ENCODE results near the gene LOXHD1.

LOXHD1 gene

GRCh38 chr18:46560671-46561045 lies 96.4 kb downstream of the LOXHD1 start:
- Mint-ChIP-seq H3K4me3 (no peak overlapping the region), H3K9me3 (no peaks in the 10 kb centered on the region), H3K36me3 (no peaks in the 10 kb centered on the region), H3K4me1 (no peaks in the 10 kb centered on the region), H3K27ac (no peak overlapping the region), H3K27me3 (peaks cover 23% of the 10 kb centered on the region)
- no peak for ATAC-seq

GRCh38 chr18:46559946-46560670 lies 96.9 kb downstream of the LOXHD1 start:
- no peak for ATAC-seq
- Mint-ChIP-seq H3K9me3 (no peaks in the 10 kb centered on the region), H3K36me3 (no peaks in the 10 kb centered on the region), H3K27me3 (peaks cover 23% of the 10 kb centered on the region), H3K4me1 (no peaks in the 10 kb centered on the region), H3K4me3 (no peak overlapping the region), H3K27ac (no peak overlapping the region)

DNA sequence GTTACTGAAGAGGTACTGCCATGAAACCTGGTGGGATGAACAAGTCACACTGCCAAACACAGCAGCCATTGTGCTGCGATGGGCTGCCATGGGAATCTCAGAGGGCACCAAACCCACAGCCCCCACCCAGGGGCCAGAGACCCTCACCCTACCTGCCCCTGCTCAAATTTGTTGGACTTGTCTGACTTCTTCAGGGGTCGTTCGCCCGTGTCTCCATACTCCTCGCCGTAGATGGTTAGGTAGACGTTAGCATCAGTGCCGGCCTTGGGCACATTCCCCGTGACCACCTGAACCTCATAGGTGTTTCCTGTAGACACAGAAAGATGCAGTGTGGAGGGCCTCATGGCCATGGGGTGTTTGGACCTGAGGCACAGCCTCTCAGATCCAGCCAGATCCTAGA lies 97.7 kb downstream of the LOXHD1 start:
- Mint-ChIP-seq H3K27me3 (peaks cover 23% of the 10 kb centered on the region), H3K4me1 (no peaks in the 10 kb centered on the region), H3K9me3 (no peaks in the 10 kb centered on the region), H3K27ac (no peak overlapping the region), H3K36me3 (no peaks in the 10 kb centered on the region), H3K4me3 (no peak overlapping the region)
- no peak for ATAC-seq

GRCh38 chr18:46556590-46557206 lies 100.3 kb downstream of the LOXHD1 start:
- H3K27ac Mint-ChIP-seq: no peak overlapping the region
- peak; percentile 19 for ATAC-seq

GRCh38 chr18:46555724-46556123 lies 101.3 kb downstream of the LOXHD1 start:
- Mint-ChIP-seq H3K36me3 (no peaks in the 10 kb centered on the region), H3K4me1 (no peaks in the 10 kb centered on the region), H3K27ac (no peak overlapping the region), H3K4me3 (no peak overlapping the region), H3K27me3 (peaks cover 11% of the 10 kb centered on the region), H3K9me3 (no peaks in the 10 kb centered on the region)
- no peak for ATAC-seq

More at GRCh38 chr18:46556590-46557206, 100.3 kb downstream of the LOXHD1 start:
- Mint-ChIP-seq H3K9me3 (no peaks in the 10 kb centered on the region), H3K27me3 (peaks cover 19% of the 10 kb centered on the region), H3K4me3 (no peak overlapping the region), H3K36me3 (no peaks in the 10 kb centered on the region), H3K4me1 (no peaks in the 10 kb centered on the region)

GRCh38 chr18:46555213-46555612 lies 101.8 kb downstream of the LOXHD1 start:
- Mint-ChIP-seq H3K27me3 (peaks cover 6% of the 10 kb centered on the region), H3K27ac (no peak overlapping the region), H3K4me1 (no peaks in the 10 kb centered on the region), H3K36me3 (no peaks in the 10 kb centered on the region), H3K4me3 (no peak overlapping the region), H3K9me3 (no peaks in the 10 kb centered on the region)
- ATAC-seq: no peak

- no peak overlapping the region for H3K27ac Mint-ChIP-seq
- no peaks in the 10 kb centered on the region for H3K9me3 Mint-ChIP-seq
These were observed 102.5 kb downstream of the LOXHD1 start for GRCh38 chr18:46554406-46555080.

DNA sequence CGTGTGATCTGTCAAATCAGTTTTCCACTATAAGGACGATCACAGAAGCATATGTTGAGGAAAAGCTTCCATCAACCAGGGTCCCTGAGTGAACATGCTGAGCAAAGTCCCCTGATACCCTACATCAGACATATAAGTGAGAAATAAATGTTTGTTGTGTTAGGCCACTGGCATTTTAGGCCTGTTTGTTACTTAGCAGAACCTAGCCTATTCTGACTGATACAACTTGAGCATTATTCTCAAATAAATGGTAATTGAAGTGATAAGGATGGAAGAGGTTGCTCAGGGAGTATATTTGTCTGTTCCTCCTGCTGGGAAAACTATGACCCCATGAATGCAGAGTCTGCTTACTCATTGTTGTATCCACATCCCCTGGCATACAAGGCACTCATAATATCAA lies 106.4 kb downstream of the LOXHD1 start:
- H3K27ac Mint-ChIP-seq: no peak overlapping the region
- peaks cover 6% of the 10 kb centered on the region for H3K9me3 Mint-ChIP-seq
- no peaks in the 10 kb centered on the region for H3K36me3 Mint-ChIP-seq
- H3K4me3 Mint-ChIP-seq: no peak overlapping the region
- no peaks in the 10 kb centered on the region for H3K4me1 Mint-ChIP-seq
- ATAC-seq: no peak
- H3K27me3 Mint-ChIP-seq: peaks cover 31% of the 10 kb centered on the region

More at GRCh38 chr18:46554406-46555080, 102.5 kb downstream of the LOXHD1 start:
- ATAC-seq: no peak
- Mint-ChIP-seq H3K36me3 (no peaks in the 10 kb centered on the region), H3K4me1 (no peaks in the 10 kb centered on the region), H3K27me3 (no peaks in the 10 kb centered on the region), H3K4me3 (no peak overlapping the region)

- Mint-ChIP-seq H3K27ac (no peak overlapping the region), H3K27me3 (peaks cover 31% of the 10 kb centered on the region), H3K9me3 (peaks cover 6% of the 10 kb centered on the region), H3K4me1 (no peaks in the 10 kb centered on the region), H3K4me3 (no peak overlapping the region), H3K36me3 (no peaks in the 10 kb centered on the region)
- ATAC-seq: no peak
These were observed 109.5 kb downstream of the LOXHD1 start for GRCh38 chr18:46547520-46547919.

DNA sequence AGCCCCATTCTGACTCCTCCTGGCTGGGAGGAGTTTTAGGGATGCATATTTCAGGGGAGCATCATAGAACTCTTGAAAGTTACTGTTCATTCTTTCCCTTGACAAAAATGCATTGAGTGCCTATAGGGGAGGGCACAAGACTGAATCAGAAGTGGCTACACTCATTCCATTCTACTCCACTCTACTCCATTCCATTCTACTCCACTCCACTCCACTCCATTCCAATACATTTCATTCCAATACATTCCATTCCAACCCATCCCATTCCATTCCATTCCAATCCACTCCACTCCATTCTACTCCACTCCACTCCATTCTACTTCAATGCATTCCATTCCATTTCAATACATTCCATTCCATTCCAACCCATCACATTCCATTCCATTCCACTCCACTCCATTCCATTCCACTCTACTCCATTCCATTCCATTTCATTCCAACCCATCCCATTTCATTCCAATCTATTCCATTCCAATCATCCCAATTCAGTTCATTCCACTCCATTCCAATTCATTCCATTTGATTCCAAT lies 110.8 kb downstream of the LOXHD1 start:
- no peak for ATAC-seq
- Mint-ChIP-seq H3K9me3 (peaks cover 6% of the 10 kb centered on the region), H3K4me1 (no peaks in the 10 kb centered on the region), H3K4me3 (no peak overlapping the region), H3K36me3 (no peaks in the 10 kb centered on the region), H3K27ac (no peak overlapping the region), H3K27me3 (peaks cover 31% of the 10 kb centered on the region)

DNA sequence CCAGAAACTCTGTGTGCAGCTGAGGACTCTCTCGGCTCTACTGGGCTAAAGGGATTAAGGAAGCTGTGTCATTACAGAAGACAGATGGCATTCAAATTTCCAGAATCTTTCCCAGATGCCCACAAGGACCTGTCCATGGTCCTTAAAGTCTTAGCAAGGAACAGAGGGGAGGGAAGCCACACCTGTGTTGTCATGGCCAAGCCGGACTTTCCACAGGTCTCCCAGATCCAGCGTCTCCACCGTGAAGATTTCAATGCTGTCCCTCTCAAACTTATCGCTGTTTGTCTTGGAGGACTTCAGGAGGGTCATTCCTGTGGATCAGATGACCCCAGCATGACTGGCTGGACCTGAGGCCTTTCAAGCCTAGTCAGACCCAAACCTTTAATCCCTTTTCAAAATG lies 114.5 kb downstream of the LOXHD1 start:
- Mint-ChIP-seq H3K4me1 (no peaks in the 10 kb centered on the region), H3K36me3 (no peaks in the 10 kb centered on the region), H3K27ac (no peak overlapping the region), H3K4me3 (no peak overlapping the region), H3K9me3 (peaks cover 6% of the 10 kb centered on the region), H3K27me3 (peaks cover 24% of the 10 kb centered on the region)
- no peak for ATAC-seq

- Mint-ChIP-seq H3K9me3 (peaks cover 6% of the 10 kb centered on the region), H3K27ac (no peak overlapping the region), H3K36me3 (no peaks in the 10 kb centered on the region), H3K27me3 (peaks cover 17% of the 10 kb centered on the region), H3K4me1 (no peaks in the 10 kb centered on the region), H3K4me3 (no peak overlapping the region)
- ATAC-seq: no peak
These were observed 115.3 kb downstream of the LOXHD1 start for GRCh38 chr18:46541626-46542189.

DNA sequence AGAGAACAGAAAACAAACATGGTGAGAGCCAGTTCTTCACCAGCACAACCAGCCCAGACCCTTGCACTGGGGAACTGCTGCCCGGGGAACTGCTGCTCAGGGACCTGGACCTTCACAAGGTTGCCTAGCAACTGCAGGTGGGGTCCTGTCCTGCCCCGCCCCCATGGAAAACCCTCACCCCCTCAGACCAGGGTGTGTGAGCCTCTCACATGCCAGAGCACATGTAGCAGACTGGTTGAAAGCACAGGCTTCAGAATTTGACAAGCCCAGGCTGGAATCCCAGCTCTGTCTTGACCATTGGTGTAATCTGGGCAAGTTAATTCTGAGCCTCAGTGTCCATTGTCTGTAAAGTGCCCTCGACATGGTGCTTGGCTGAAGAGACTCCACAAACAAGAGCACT lies 118.6 kb downstream of the LOXHD1 start:
- H3K27ac Mint-ChIP-seq: no peak overlapping the region
- H3K4me1 Mint-ChIP-seq: no peaks in the 10 kb centered on the region

DNA sequence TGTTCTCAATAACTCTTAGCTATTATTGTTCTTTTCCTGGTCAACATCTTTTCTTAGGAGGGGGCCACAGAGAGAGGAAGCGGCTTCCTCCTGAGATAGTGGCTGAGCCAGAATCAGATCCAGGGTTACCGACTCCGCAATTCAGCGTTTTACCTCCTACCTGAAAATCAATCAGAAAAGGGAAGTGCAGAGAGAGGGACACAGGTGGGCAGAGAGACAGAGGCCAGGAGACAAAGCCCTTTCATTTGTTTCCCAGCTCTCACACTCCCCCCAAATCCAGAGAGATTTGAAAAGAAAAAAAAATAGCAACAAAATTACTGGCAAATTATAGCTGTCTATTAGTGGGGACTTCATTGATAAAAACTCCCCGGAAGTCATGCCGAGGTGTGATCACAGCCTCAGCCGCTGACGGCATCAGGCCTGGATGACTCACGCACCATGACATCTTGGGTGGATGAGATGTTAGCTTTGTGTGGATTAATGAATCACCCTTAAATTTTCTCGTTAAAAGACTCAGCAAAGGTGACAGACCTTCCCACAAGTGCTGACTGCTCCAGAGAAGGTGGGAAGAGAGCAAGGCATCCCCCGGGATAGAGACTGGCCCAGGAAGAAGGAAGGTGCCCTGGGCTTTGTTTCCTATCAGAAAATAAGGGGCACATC lies 120.7 kb downstream of the LOXHD1 start:
- H3K27ac Mint-ChIP-seq: no peak overlapping the region
- no peaks in the 10 kb centered on the region for H3K36me3 Mint-ChIP-seq
- peaks cover 18% of the 10 kb centered on the region for H3K27me3 Mint-ChIP-seq
- no peak overlapping the region for H3K4me3 Mint-ChIP-seq
- no peak for ATAC-seq
- H3K4me1 Mint-ChIP-seq: no peaks in the 10 kb centered on the region
- peaks cover 6% of the 10 kb centered on the region for H3K9me3 Mint-ChIP-seq

More for the DNA sequence above, 118.6 kb downstream of the LOXHD1 start:
- H3K36me3 Mint-ChIP-seq: no peaks in the 10 kb centered on the region
- no peak overlapping the region for H3K4me3 Mint-ChIP-seq
- peaks cover 6% of the 10 kb centered on the region for H3K9me3 Mint-ChIP-seq
- peaks cover 18% of the 10 kb centered on the region for H3K27me3 Mint-ChIP-seq
- ATAC-seq: no peak

- Mint-ChIP-seq H3K36me3 (no peaks in the 10 kb centered on the region), H3K4me3 (no peak overlapping the region)
These were observed 125.5 kb downstream of the LOXHD1 start for GRCh38 chr18:46531482-46531881.

More at GRCh38 chr18:46531482-46531881, 125.5 kb downstream of the LOXHD1 start:
- Mint-ChIP-seq H3K9me3 (peaks cover 6% of the 10 kb centered on the region), H3K27me3 (peaks cover 11% of the 10 kb centered on the region), H3K4me1 (no peaks in the 10 kb centered on the region), H3K27ac (no peak overlapping the region)
- no peak for ATAC-seq

Measured in stimulated activated memory B cell treated with anti-CD40 and anti-IgM and Interleukin-4, amounts not matched to agents 10 μg/mL and 1 μg/mL and 100 μg/mL, for 72 hours (primary cell).